Activated naive CD4-positive, alpha-beta T cell treated with anti-CD3 and anti-CD28 coated beads, Interleukin-2, amount 50 U/mL, for 16 hours (primary cell): ENCODE data around the gene SNX17.

Experiments
- DNase-seq: peaks from one replicate; pipeline ENCODE4 v3.0.0-alpha.2; 2020

Gene SNX17

DNA sequence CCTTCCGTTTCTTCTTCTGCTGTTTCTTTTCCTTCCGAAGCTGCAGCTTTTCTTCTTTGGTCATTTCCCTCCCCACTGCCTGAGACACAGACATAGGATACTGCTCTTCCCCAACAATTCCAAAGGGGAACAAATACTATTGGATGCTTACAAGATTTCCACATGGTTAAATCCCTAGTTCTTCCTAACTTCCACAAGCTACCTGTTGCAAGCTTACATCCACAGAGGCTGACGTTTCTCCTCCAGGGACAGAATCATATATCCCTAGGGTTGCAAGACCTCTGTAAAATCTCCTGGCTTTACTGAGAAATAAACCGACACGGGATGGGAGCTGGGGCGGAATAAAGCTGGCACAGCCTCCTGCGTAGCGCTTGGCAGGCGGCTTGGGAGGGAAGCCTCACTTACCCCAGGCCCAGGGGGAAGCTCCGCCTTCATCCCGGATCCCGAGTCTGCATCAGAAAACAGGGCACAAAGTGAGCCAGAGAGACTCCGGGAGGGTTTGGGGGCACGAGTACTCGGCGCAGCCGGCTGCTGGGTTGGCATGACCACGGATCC lies 868 bp upstream of the SNX17 start:
- no peak for DNase-seq

DNA sequence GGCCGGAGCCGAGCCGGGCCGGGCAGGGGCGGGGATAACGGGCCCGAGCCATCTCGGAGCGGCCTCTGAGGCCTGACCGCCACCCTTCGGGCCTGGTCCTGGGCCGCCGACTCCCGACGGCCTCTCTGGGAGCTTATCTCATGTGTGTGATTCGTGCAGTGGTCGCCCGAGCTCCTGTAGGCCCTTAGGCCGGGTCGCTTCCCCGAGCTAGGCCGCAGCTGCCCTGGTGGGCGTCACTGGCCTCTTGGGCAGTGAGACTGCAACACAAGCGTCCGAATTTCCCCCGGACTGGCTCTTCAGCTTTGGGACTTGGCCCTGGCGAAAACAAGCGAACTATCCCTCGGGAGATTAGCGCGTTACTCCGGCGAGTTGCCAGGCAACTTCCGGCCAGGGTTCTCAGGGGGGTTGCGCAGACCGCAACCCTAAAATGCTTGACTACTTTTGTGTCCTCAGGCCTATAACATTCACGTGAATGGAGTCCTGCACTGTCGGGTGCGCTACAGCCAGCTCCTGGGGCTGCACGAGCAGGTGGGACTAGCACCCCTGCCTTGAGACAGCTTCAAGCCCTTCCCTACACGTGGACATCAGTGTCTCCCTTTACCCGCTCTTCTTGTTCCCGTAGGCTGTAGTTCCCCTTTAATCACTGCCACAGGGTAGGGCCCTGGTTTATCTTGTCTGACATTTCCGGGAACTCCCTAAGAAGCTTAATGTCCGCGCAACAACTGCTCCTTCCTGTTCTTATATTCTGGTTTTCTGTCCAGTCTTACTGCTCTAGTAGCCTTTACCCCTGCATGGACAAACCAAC lies 602 bp downstream of the SNX17 start:
- peak; percentile 35 for DNase-seq

DNA sequence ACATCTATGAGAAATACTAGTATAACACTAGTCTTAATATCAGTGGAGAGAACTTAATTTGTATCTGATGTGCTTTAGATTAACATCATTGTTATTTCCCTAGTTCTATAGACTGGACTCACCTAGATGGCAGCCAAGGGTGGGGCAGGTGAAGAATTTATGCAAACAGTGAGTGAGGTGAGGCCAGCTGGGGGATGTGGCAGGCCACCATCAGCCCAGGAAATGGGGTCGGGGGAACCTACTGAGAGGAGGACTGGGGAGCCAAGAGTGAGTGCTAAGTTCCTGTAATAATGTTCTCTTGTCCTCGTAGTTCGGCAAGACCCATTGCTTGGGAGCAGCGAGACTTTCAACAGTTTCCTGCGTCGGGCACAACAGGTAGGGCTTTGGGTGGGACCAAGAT lies 2.5 kb downstream of the SNX17 start:
- DNase-seq = no peak

DNA sequence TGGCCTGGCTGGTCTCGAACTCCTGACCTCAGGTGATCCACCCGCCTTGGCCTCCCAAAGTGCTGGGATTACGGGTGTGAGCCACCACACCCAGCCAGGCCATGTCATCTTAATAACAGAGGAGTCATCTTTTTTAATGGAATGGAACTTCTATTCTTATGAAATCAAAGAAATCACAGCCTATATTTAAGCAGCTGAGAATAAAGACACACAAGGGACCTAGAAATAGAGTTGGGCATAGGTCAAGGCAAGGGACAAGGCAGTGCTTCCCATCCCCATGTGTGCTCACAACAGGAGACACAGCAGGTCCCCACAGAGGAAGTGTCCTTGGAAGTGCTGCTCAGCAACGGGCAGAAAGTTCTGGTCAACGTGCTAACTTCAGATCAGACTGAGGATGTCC lies 3.2 kb downstream of the SNX17 start:
- DNase-seq = no peak

DNA sequence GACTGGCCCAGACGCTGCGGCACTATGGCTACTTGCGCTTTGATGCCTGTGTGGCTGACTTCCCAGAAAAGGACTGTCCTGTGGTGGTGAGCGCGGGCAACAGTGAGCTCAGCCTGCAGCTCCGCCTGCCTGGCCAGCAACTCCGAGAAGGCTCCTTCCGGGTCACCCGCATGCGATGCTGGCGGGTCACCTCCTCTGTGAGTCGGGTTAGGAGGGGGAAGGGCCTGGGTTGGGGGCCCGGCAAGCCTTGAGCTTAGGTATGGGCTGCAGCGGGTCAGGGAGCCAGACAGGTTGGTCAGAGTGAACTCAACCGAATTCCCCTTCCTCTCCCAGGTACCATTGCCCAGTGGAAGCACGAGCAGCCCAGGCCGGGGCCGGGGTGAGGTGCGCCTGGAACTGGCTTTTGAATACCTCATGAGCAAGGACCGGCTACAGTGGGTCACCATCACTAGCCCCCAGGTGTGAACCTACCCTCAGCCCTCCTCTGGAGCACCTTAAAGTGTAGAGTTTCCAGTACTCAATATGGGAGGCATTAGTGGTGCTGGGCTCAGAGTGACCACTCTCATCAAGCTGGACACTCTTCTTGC lies 5.2 kb downstream of the SNX17 start:
- DNase-seq = no peak

DNA sequence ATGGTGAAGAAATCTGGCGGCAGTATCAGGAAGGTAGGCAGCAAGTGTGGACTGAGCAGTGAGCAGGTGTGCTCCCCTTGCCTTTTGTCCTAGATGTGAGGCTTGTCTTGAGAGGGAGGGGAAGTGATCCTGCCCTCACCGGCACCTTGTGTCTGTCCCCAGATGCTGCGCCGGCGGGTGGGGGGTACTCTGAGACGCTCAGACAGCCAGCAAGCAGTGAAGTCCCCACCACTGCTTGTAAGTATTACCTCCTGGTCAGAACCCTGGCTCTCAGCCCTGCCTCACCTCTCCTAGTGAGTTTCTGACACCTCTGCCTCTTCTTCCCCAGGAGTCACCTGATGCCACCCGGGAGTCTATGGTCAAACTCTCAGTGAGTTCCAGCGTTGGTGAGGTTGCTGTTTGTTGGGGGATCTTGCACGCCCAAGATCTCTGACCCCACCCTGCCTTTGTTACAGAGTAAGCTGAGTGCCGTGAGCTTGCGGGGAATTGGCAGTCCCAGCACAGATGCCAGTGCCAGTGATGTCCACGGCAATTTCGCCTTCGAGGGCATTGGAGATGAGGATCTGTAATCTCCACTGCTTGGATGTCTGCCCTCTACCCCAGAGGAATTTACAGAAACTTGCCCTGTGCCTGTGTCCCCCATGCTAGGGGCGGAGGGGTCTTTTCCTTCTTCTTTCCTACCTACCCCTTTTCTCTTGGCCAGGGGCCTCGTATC lies 5.9 kb downstream of the SNX17 start:
- no peak for DNase-seq

DNA sequence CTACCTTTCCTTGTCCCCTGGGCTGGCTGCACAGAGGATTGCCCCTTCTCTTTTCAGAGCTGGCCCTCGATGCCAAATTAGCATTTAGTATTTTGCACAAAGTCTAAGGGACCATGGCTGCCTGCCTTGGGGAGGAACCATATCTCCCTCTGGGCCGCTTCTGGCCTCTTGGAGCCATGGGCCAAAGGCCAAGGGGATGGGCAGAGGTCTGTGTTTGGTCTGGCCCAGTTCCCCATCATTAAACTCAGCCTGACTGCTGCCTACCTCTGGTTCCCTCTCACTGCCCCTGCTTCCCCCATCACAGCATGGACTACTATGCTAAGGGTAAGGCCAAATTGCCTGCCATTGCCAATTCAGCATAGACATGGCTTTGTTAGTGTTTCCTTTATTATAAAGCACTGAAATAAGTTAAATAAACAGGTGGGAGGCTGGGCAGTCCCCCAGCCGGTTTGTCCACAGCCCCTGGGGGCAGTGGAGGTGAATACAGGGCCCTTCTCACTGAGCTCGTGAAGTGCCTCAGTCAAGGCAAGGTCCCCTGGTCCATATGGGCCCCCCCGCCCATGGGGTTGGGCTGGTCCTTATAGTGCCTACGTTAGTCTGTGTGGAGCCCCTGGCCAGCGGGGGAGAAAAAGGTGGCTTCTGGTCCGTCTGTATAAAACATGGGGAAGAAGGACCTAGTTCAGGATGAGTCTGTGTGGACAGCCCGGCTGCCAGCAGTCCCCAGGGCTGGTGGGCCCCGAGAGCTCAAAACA lies 6.6 kb downstream of the SNX17 start:
- no peak for DNase-seq

DNA sequence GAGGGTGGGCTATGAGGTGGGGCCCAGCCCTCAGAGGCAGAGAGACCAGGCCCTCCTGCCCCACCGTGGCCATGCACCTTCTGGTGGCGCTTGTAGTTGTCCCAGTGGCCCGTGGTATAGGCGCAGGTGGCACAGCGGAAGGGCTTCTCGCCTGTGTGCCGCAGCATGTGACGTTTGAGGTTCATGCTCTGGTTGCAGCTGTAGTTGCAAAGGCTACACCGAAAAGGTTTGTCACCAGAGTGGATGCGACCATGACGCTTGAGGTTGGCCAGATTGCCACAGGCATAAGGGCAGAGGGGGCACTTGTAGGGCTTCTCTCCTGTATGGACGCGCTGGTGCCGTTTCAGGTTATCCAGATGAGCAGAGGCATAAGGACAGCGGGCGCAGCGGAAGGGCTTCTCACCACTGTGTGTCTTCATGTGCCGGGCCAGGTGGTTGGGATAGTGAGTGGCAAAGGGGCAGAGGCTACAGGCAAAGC lies 7.2 kb downstream of the SNX17 start:
- DNase-seq = no peak

DNA sequence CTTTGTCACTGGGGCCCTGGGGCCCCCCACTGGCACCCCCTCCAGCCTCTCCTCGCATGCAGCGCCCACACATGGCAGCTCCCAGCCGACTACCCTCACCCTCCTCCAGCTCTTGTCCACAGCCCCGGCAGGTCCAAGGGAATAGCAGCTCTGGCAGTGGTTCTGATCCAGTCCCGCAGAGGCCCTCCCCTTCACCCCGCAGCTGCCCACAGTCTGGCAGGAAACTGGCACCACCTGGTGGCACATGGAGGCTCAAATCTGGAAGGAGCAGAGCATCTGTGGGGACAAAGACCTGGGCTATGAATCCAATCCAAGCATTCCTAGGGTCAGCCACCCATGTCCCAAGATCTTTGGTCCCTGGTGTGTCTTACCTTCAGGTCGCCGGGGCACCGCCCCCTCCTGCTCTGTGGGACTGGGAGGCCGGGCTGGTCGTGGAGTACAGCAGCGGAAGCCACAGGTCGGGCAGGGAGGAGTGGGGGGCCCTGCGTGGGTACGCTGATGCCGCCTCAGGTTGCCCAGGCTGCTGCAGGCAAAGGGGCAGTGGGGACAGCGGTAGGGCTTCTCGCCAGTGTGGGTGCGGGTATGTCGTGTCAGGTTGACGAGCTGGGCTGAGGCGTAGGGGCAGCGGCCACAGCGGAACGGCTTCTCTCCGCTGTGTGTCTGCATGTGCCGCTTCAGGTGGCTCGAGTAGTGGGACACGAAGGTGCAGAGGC lies 7.8 kb downstream of the SNX17 start:
- DNase-seq = no peak

DNA sequence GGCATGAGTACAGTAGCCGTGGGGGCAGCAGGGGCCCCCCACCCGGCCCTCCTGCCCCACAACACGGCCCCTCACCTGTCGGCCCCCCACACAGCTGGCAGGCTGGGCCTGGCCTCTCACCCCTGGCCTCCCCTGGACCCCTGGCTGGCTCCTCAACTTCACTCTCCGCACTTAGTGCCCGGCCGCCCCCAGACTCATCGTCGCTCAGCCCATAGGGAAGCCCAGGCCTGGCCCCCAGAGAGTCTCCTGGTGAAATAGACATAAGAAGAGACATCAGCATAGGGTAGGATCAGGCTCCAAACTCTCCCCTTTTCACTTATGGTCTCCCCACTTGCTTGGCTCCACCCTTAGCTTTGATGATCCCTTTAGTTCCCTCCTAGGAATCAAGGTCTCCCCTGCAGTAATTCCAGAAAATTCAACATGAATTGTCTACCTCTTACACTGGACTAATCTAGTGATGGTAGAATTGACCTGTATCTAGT lies 8.4 kb downstream of the SNX17 start:
- no peak for DNase-seq

DNA sequence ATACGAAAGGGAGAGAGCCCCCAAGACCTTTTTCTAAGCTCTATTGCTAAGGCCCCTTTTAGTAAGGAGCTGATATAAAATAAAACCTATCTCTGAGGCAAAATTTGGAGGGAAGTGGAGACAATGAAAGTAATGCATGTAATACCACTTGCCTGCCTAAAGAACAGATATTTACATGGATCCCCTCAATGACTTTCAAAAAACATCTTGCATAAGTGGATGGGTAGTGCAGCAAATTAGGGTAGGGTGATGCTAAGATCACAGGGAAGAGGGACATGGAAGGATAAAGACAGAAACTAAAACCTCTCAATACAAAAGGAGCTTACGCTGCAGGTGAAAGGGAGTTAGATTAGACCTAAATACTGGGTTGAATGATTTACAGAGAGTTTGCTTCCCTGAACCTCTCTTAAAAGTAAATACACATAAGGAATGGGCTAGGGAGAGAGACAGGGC lies 9.0 kb downstream of the SNX17 start:
- DNase-seq = no peak

DNA sequence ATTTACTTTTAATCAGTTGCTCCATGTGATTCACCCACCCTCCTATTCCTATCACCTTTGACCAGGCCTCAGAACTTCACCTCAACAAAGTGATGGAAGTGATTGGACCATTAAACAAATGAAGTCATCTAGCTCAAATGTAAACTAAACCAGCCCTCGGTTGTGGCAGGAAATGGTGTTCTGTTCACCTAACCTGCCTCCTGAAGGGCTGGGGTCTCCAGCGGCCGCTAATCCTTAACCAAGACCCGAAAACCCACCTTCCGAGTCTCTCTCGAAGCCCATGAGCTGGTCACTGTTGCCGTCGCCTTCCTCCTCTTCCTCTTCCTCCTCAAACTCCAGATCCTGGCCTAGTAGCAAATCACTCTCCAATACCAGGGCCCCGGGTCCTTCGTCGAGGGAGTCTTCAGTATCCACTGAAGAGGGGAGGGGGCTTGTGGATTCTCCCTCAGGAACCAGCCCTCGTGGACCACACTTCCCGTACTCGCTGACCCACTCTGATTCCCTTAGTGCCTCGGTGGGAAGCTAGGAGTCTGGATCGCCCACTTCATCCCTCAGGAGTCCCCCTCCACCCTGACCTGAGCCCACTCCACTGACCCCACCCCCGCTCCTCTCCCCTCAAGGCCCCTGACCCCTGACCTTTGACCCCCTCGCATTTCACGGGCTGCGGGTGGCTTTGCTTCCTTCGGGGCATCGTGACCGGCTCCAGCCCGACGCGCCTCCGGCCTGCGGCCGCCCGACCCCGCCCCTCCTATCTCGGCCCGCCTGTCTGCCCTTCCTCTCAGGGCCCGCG lies 9.6 kb downstream of the SNX17 start:
- DNase-seq = no peak

DNA sequence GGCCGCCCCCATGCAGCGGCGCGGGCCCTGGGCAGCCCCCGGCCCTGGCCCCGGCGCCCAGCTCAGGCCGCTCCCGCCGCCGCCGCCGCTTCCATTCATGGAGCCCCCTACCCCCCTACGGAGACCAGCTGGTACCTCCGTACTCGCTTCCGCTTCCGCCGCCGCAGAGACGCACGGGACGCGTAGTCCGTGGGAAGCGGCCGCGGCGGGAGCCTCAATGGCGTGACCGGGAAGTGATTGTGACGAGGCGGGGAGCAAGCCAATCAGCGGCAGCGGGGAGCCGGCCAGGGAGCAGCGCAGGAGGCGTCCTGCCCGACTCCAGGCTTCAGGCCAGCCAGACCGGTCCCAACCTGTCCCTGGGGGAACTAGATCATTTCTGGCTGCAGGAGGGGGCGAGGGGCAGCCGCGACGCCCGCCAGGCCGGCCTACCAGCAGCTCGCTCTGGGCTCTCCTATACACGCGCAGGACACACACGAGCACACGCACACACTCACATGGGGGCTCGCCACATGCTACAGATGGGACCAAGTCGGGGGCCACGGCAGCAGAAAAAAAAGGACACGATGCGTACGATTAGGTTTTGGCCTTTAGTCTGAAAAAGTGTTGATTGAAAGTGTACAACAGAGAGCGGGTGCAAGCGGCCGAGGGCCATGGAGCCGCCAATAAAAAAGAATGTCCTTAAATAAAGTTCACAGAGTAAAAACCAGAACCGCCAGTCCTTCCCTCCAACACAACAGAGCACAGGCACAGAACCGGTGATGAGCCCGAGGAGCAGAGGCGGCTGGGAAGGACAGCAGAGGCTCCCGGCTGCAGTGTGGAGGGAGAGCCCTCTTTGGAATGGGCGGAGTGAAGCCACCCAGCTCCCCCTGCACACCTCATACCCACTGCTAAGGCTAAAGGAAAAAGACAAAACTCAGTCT lies 10.5 kb downstream of the SNX17 start, which contains the start of gene ZNF513:
ZNF513 (minus strand) TSS at position 109 of the 920 bp plus-strand sequence. CDS start 208 bp downstream, outside the sequence.
- peak; percentile 85 for DNase-seq

DNA sequence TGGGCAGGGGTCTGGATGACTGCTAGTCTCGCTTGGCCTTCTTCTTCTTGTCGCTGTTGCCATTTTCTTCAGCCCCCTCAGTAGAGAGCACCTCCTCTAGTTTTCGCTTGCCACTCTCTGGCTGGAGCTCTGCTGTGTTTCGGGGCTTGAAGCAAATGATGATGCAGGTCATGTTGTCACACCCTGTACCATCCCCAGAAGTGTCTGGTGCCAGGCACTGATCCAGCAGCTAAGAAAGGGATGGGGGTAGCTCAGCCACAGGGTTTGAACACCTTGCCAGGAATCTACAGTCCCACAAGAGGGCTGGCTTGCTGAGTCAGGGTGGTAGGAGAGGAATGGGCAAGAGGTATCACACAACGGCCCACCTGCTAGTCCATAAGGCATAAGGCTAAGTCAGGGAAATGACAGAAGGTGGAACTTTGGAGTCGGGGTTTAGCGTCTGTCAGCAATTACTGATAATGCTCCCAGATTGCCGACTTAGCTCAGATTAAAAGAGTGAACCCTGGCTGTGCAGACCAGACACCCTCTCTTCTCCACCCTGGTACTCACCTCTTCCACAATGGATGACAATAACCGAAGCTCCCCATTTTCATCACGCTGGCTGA lies 11.3 kb downstream of the SNX17 start:
- no peak for DNase-seq

DNA sequence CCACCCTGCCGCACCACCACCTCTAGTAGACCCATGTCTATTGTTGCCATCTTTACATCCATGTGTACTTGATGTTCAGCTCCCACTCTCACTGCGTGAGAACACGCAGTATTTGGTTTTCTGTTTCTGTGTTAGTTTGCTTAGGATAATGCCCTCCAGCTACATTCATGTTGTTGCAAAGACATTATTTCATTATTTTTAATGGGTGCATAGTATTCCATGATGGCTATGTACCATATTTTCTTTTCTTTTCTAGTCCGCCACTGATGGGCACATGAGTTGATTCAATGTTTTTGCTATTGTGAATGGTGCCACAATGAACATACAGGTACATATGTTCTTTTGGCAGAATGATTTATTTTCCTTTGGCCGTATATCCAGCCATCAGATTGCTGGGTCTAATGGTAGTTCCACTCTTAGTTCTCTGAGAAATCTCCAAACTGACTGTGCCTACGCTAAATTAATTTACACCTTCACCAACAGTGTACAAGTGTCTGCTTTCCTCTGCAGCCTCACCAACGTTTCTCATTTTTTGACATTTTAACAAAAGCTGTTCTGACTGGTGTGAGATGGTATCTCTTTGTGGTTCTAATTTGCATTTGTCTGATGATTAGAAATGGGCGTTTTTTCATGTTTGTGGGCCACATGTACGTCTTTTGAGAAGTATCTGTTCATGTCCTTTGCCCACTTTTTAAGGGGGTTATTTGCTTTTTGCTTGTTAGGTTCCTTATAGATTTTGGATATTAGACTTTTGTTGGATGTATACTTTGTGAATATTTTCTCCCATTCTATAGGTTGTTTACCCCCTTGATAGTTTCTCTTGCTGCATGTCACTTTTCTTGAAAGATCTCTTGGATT lies 20.6 kb downstream of the SNX17 start:
- DNase-seq = no peak

DNA sequence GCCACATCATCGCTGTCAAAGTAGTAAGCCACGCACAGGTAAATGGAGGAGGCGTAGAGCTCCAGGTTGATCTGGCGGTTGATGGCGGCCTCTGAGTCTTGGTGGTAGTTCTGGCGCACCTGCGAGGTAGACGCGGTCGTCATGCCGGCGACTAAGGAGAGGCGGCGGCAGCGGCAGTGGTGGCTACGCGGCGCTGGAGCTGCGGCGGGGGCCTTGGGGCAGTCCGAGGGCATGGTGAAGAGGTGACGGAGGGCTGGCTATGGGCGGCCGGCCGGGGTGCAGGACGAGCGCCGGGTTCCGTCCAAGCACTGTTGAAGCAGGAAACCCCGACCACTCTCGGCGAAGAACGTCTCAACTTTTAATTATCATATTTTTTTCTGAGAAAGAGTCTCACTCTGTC lies 22.8 kb downstream of the SNX17 start:
- DNase-seq = no peak

DNA sequence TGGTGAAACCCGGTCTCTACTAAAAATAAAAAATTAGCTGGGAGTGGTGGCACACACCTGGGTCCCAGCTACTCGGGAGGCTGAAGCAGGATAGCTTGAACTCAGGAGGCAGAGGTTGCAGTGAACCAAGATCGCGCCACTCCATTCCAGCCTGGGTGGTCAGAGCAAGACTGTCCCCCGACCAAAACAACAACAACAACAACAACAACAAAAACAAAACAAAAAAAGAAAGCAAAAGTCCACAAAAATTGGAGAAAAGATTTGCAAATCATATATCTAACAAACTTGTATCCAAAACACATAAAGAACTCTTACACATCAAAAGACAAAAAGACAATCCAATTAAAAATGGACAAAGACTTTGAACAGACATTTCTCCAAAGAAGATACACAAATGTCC lies 28.5 kb downstream of the SNX17 start:
- DNase-seq = no peak
